Mesodermal cell (in vitro differentiated cells): Measurements from ENCODE around the gene USP5.

ENCODE experiments used
- H3K27ac ChIP-seq: 2 replicates; pipeline ENCODE4 v1.7.0; 2013; ENCODE audit warnings: mild to moderate bottlenecking, low read depth, low read length, moderate library complexity; ENCODE audit not compliant: severe bottlenecking
- H3K36me3 ChIP-seq: 2 replicates; pipeline ENCODE4 v1.7.1; 2013; ENCODE audit warnings: mild to moderate bottlenecking, low read length, moderate library complexity; ENCODE audit not compliant: control insufficient read depth, insufficient read depth
- H3K4me1 ChIP-seq: one replicate; pipeline ENCODE4 v1.7.1; 2013; ENCODE audit warnings: mild to moderate bottlenecking, low read length; ENCODE audit not compliant: insufficient read depth, control insufficient read depth, poor library complexity, severe bottlenecking
- H3K4me3 ChIP-seq: 2 replicates; pipeline ENCODE4 v1.7.0; 2013; ENCODE audit warnings: low read length, control low read depth, mild to moderate bottlenecking; ENCODE audit not compliant: insufficient read depth, poor library complexity, severe bottlenecking; ENCODE audit errors: extremely low read depth
- H3K9me3 ChIP-seq: 2 replicates; pipeline ENCODE4 v1.7.1; 2013; ENCODE audit warnings: mild to moderate bottlenecking, low read length, moderate library complexity; ENCODE audit not compliant: control insufficient read depth
- WGBS, 2 experiments: methylation state at CpG; one replicate each; pipeline ENCODE4 v1.1.5; 2013; ENCODE audit warnings: missing lambda C conversion rate in 2 of 2; ENCODE audit not compliant: insufficient coverage in 2 of 2; 5-methylcytosine and 5-hydroxymethylcytosine counted together

The USP5 gene

DNA sequence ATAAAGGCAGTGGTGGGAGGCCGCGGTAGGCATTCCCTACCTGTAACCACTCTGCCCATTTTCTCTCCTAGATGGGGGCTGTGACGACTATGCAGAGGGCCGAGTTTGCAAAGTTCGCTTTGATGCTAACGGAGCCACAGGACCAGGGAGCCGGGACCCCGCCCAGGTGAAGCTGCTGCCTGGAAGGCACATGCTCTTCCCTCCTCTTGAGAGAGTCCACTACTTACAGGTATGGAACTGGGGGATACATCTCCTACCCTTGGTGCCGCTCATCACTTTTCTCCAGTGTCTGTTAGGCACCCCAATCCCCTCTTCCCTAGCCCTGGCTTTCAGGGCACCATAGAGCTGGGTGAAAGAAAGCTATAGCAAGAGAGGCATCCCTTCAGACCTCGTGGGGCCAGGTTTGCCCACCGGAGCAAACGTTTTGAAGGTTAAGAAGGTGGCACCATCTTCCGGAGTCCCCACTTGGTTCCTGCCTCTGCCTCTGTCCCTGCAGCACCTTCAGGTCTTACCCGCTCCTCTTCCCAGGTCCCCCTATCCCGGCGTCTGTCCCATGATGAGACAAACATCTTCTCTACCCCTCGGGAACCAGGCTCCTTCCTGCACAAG, 25.7 kb upstream of the USP5 start:
- no peaks in the 10 kb centered on the region for H3K9me3 ChIP-seq
- H3K27ac ChIP-seq, result no peak overlapping the region
- 85 to 91% methylated on average over 15 of the region's 17 CpGs for WGBS, 2 experiments
- peaks cover 27% of the 10 kb centered on the region for H3K36me3 ChIP-seq
- H3K4me1 ChIP-seq, result peaks cover 27% of the 10 kb centered on the region
- no peak overlapping the region for H3K4me3 ChIP-seq

DNA sequence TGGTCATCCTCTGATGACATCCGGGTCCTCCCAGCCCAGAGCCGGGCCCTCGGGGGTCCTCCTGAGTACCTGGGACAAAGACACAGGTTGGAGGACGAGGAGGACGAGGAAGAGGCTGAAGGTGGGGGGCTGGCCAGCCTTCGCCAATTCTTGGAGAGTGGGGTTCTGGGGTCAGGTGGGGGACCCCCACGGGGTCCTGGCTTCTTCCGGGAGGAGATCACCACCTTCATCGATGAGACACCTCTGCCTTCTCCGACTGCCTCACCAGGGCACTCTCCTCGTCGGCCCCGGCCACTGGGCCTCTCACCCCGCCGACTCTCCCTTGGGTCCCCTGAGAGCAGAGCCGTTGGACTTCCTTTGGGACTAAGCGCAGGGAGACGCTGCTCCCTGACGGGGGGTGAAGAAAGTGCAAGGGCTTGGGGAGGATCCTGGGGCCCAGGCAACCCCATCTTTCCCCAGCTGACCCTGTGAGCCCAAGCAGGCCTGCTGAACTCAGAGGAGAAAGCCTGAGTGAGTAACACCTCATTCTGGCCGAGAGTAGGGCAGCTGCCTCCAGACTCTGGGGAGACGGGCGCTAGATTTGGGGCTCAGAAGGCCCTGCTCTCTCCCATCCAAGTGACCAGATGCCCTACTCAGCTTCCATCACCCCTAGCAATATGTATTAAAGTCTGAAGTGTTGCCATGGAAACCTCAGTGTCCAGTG, 25.1 kb upstream of the USP5 start:
- WGBS, 2 experiments, result 83 to 84% methylated on average over 13 to 19 of the region's 22 CpGs
- H3K4me1 ChIP-seq, result peaks cover 27% of the 10 kb centered on the region
- no peak overlapping the region for H3K4me3 ChIP-seq
- no peaks in the 10 kb centered on the region for H3K9me3 ChIP-seq
- peaks cover 33% of the 10 kb centered on the region for H3K36me3 ChIP-seq
- H3K27ac ChIP-seq, result peak overlapping the region; percentile 50

GRCh38 chr12:6827437-6827911, 24.5 kb upstream of the USP5 start:
- 5 to 9% methylated on average over 5 of the region's 8 CpGs for WGBS, 2 experiments
- H3K27ac ChIP-seq, result peak overlapping the region; percentile 50
- H3K4me3 ChIP-seq, result no peak overlapping the region

GRCh38 chr12:6827982-6828780, 23.8 kb upstream of the USP5 start, which contains the start of gene P3H3:
TSS of gene P3H3 (plus strand) at chr12:6828407. CDS start at chr12:6828441, 34 bp downstream.
- H3K9me3 ChIP-seq, result no peaks in the 10 kb centered on the region
- peak within 1 kb of the TSS; percentile 72 for H3K27ac ChIP-seq
- peaks cover 17% of the 10 kb centered on the region for H3K4me1 ChIP-seq
- peaks cover 43% of the 10 kb centered on the region for H3K36me3 ChIP-seq
- H3K4me3 ChIP-seq, result peak within 1 kb of the TSS; percentile 99
- WGBS, 2 experiments, result 1 to 2% methylated on average over 23 to 50 of the region's 60 CpGs

More at GRCh38 chr12:6827437-6827911, 24.5 kb upstream of the USP5 start:
- peaks cover 38% of the 10 kb centered on the region for H3K36me3 ChIP-seq
- H3K9me3 ChIP-seq, result no peaks in the 10 kb centered on the region
- H3K4me1 ChIP-seq, result peaks cover 22% of the 10 kb centered on the region

GRCh38 chr12:6828781-6829535, 23.0 kb upstream of the USP5 start:
- H3K9me3 ChIP-seq, result no peaks in the 10 kb centered on the region

DNA sequence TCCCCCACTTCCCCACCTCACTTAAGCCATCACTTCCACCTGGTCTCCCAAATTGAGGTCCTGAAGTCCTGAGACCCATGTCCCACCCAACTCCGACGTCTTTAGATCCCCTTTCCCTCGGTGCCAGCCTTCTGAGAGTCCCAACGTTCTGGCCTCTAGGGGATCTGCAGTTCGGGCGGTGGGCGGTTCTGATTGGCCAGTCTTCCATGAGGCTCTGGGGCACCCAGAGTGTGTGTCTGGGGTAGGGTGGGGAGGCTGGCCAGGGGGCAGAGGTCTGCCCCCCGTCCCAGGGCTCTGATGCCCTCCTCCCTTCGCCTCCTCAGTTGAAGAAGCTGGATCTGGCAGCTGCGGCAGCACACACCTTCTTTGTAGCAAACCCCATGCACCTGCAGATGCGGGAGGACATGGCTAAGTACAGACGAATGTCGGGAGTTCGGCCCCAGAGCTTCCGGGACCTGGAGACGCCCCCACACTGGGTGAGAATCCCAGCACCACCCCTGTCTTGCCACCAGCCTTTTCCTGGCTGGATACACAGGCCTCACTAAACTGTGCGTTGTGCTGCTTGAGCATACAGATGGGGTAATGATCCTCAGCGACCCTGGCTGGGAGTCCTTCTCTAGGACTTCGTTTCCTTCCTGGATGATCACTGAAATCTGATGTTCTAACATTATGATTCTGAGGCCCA, 22.3 kb upstream of the USP5 start:
- 38 to 46% methylated on average over 10 to 16 of the region's 19 CpGs for WGBS, 2 experiments
- peak overlapping the region; percentile 99 for H3K4me3 ChIP-seq
- H3K27ac ChIP-seq, result peak overlapping the region; percentile 72
- H3K36me3 ChIP-seq, result peaks cover 55% of the 10 kb centered on the region
- H3K9me3 ChIP-seq, result no peaks in the 10 kb centered on the region
- peaks cover 16% of the 10 kb centered on the region for H3K4me1 ChIP-seq

More at GRCh38 chr12:6828781-6829535, 23.0 kb upstream of the USP5 start:
- peak overlapping the region; percentile 72 for H3K27ac ChIP-seq
- peaks cover 16% of the 10 kb centered on the region for H3K4me1 ChIP-seq
- peak overlapping the region; percentile 99 for H3K4me3 ChIP-seq
- H3K36me3 ChIP-seq, result peaks cover 51% of the 10 kb centered on the region
- 0 to 1% methylated on average over 60 to 66 of the region's 71 CpGs for WGBS, 2 experiments

GRCh38 chr12:6830286-6830890, 21.6 kb upstream of the USP5 start:
- Histone ChIP-seq H3K36me3 (peaks cover 62% of the 10 kb centered on the region), H3K4me3 (peak overlapping the region; percentile 99)
- 82 to 92% methylated on average over 7 to 9 of the region's 11 CpGs for WGBS, 2 experiments

DNA sequence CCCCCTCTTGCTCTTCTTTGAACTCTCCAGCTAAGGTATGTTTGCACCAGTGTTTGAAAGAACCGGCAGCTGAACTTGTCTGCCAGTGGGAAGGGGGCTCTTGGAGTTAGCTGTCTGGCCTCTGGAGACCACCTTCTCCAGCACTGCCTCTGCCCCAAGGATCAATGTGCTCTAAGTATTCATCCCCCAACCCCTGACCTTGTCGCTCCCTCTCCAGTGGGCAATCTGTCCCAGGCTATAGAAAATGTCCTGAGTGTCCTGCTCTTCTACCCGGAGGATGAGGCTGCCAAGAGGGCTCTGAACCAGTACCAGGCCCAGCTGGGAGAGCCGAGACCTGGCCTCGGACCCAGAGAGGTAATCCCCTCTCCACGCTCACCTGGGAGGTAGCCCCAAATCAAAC, 21.0 kb upstream of the USP5 start:
- 92 to 100% methylated on average over 4 to 5 of the region's 6 CpGs for WGBS, 2 experiments
- H3K27ac ChIP-seq, result no peak overlapping the region

More at GRCh38 chr12:6830286-6830890, 21.6 kb upstream of the USP5 start:
- peaks cover 16% of the 10 kb centered on the region for H3K4me1 ChIP-seq
- no peaks in the 10 kb centered on the region for H3K9me3 ChIP-seq
- H3K27ac ChIP-seq, result no peak overlapping the region

GRCh38 chr12:6831450-6831995, 20.4 kb upstream of the USP5 start:
- WGBS, 2 experiments, result 95 to 97% methylated on average over 6 to 10 of the region's 12 CpGs
- Histone ChIP-seq H3K36me3 (peaks cover 67% of the 10 kb centered on the region), H3K4me1 (peaks cover 16% of the 10 kb centered on the region), H3K27ac (no peak overlapping the region), H3K9me3 (no peaks in the 10 kb centered on the region), H3K4me3 (no peak overlapping the region)

More for the DNA sequence above, 21.0 kb upstream of the USP5 start:
- H3K9me3 ChIP-seq, result no peaks in the 10 kb centered on the region
- no peak overlapping the region for H3K4me3 ChIP-seq
- H3K36me3 ChIP-seq, result peaks cover 67% of the 10 kb centered on the region
- peaks cover 16% of the 10 kb centered on the region for H3K4me1 ChIP-seq
